H9 (cell line): ENCODE data around the gene CD9. TPM values are rescaled to one million over a fixed set of nuclear protein-coding genes. Genes with fewer than 3 reads are reported as not detected.

Experiments used
- DNase-seq: peaks from one replicate; pipeline ENCODE4 v3.0.0-alpha.2; 2017
- H2AFZ ChIP-seq: one replicate; pipeline ENCODE4 v1.6.1; 2013; ENCODE audit warnings: mild to moderate bottlenecking, low read length, control low read depth, moderate library complexity
- H2AK5ac ChIP-seq: 2 replicates; pipeline ENCODE4 v1.6.1; 2013; ENCODE audit warnings: low read length, control low read depth, mixed read lengths; ENCODE audit not compliant: insufficient read length
- H2BK120ac ChIP-seq: one replicate; pipeline ENCODE4 v1.6.1; 2013; ENCODE audit warnings: low read depth, mild to moderate bottlenecking, low read length, control low read depth, inconsistent platforms; ENCODE audit not compliant: poor library complexity, severe bottlenecking
- H2BK12ac ChIP-seq: 2 replicates; pipeline ENCODE4 v1.6.1; 2013; ENCODE audit warnings: low read length, control low read depth, mixed read lengths, low read depth; ENCODE audit not compliant: insufficient read length
- H2BK15ac ChIP-seq: 2 replicates; pipeline ENCODE4 v1.6.1; 2013; ENCODE audit warnings: low read depth, low read length, control low read depth
- H2BK20ac ChIP-seq: one replicate; pipeline ENCODE4 v1.6.1; 2013; ENCODE audit warnings: low read depth, mild to moderate bottlenecking, low read length, control low read depth, inconsistent platforms; ENCODE audit not compliant: poor library complexity, severe bottlenecking
- H2BK5ac ChIP-seq: 2 replicates; pipeline ENCODE4 v1.6.1; 2013; ENCODE audit warnings: low read length, control low read depth, mixed read lengths; ENCODE audit not compliant: insufficient read length
- H3K14ac ChIP-seq: 2 replicates; pipeline ENCODE4 v1.6.1; 2013; ENCODE audit warnings: low read length, control low read depth; ENCODE audit not compliant: insufficient read depth
- H3K18ac ChIP-seq: 2 replicates; pipeline ENCODE4 v1.6.1; 2013; ENCODE audit warnings: low read depth, mild to moderate bottlenecking, mixed read lengths, low read length, control low read depth; ENCODE audit not compliant: insufficient read length
- H3K23ac ChIP-seq: 2 replicates; pipeline ENCODE4 v1.6.1; 2013; ENCODE audit warnings: low read length, control low read depth, mixed read lengths, low read depth; ENCODE audit not compliant: insufficient read length
- H3K23me2 ChIP-seq: 2 replicates; pipeline ENCODE4 v1.6.1; 2013; ENCODE audit warnings: low read depth, mild to moderate bottlenecking, mixed read lengths, low read length, control low read depth; ENCODE audit not compliant: insufficient read length, poor library complexity, severe bottlenecking
- H3K27ac ChIP-seq: 2 replicates; pipeline ENCODE4 v1.5.1; 2013; ENCODE audit warnings: low read length, control low read depth, mixed read lengths, low read depth; ENCODE audit not compliant: insufficient read length
- H3K27me3 ChIP-seq: 2 replicates; pipeline ENCODE4 v1.6.1; 2013; ENCODE audit warnings: low read length, control low read depth, inconsistent platforms; ENCODE audit not compliant: insufficient read depth
- H3K4ac ChIP-seq: 2 replicates; pipeline ENCODE4 v1.6.1; 2013; ENCODE audit warnings: low read depth, mild to moderate bottlenecking, control low read depth, inconsistent platforms, low read length, moderate library complexity
- H3K4me1 ChIP-seq: 2 replicates; pipeline ENCODE4 v1.6.1; 2013; ENCODE audit warnings: low read length, control low read depth, inconsistent platforms; ENCODE audit not compliant: insufficient read depth
- H3K4me2 ChIP-seq: 2 replicates; pipeline ENCODE4 v1.6.1; 2013; ENCODE audit warnings: low read length, control low read depth, mixed read lengths; ENCODE audit not compliant: insufficient read length, insufficient read depth
- H3K56ac ChIP-seq: 2 replicates; pipeline ENCODE4 v1.6.1; 2013; ENCODE audit warnings: low read depth, mild to moderate bottlenecking, mixed read lengths, low read length, control low read depth; ENCODE audit not compliant: insufficient read length
- H3K79me1 ChIP-seq: 2 replicates; pipeline ENCODE4 v1.6.1; 2013; ENCODE audit warnings: low read depth, mild to moderate bottlenecking, moderate library complexity, low read length, control low read depth, inconsistent platforms; ENCODE audit not compliant: insufficient read depth, poor library complexity, severe bottlenecking
- H3K79me2 ChIP-seq: 2 replicates; pipeline ENCODE4 v1.6.1; 2013; ENCODE audit warnings: low read length, control low read depth, inconsistent platforms; ENCODE audit not compliant: insufficient read depth
- H3K9ac ChIP-seq: 2 replicates; pipeline ENCODE4 v1.6.1; 2013; ENCODE audit warnings: low read length, control low read depth, mixed read lengths; ENCODE audit not compliant: insufficient read length; ENCODE audit errors: extremely low read depth
- H3K9me3 ChIP-seq: one replicate; pipeline ENCODE4 v1.6.1; 2013; ENCODE audit warnings: low read depth, low read length, inconsistent platforms; ENCODE audit not compliant: control insufficient read depth
- H3T11ph ChIP-seq: one replicate; pipeline ENCODE4 v1.6.1; 2013; ENCODE audit warnings: mild to moderate bottlenecking, low read length, control low read depth, inconsistent platforms
- H4K20me1 ChIP-seq: one replicate; pipeline ENCODE4 v1.6.1; 2013; ENCODE audit not compliant: control insufficient read depth, insufficient read length, insufficient read depth
- H4K5ac ChIP-seq: 2 replicates; pipeline ENCODE4 v1.6.1; 2013; ENCODE audit warnings: low read depth, mild to moderate bottlenecking, mixed read lengths, low read length, control low read depth; ENCODE audit not compliant: insufficient read length
- H4K8ac ChIP-seq: replicated peaks from 2 replicates; pipeline ENCODE4 v1.6.1; 2013; ENCODE audit warnings: low read length, control low read depth, mixed read lengths, low read depth; ENCODE audit not compliant: insufficient read length
- H4K91ac ChIP-seq: 2 replicates; pipeline ENCODE4 v1.6.1; 2013; ENCODE audit warnings: low read depth, mild to moderate bottlenecking, moderate library complexity, mixed read lengths, low read length, control low read depth; ENCODE audit not compliant: insufficient read length
- H3K27ac Mint-ChIP-seq, 3 experiments: 2 replicates in 2 of 3; 3 replicates in 1 of 3; pipeline ENCODE4 v1.8.0; 2020 to 2021; ENCODE audit warnings: mixed read lengths in 3 of 3, mild to moderate bottlenecking in 1 of 3, moderate library complexity in 1 of 3
- H3K27me3 Mint-ChIP-seq: 2 replicates; pipeline ENCODE4 v1.8.0; 2021; ENCODE audit warnings: low read depth, mild to moderate bottlenecking, moderate library complexity, mixed read lengths
- H3K36me3 Mint-ChIP-seq, 3 experiments: 2 replicates in 2 of 3; 3 replicates in 1 of 3; pipeline ENCODE4 v1.8.0; 2020 to 2021; ENCODE audit warnings: low read depth in 3 of 3, mixed read lengths in 3 of 3; ENCODE audit not compliant: insufficient read depth in 1 of 3
- H3K4me1 Mint-ChIP-seq, 2 experiments: 2 replicates each; pipeline ENCODE4 v1.8.0; 2020; ENCODE audit warnings: mixed read lengths in 2 of 2
- H3K4me3 Mint-ChIP-seq, 2 experiments: 2 replicates in 1 of 2; 3 replicates in 1 of 2; pipeline ENCODE4 v1.8.0; 2020 to 2021; ENCODE audit warnings: mild to moderate bottlenecking in 2 of 2, mixed read lengths in 2 of 2, moderate library complexity in 1 of 2
- H3K9me3 Mint-ChIP-seq, 2 experiments: 2 replicates in 1 of 2; 3 replicates in 1 of 2; pipeline ENCODE4 v1.8.0; 2020; ENCODE audit warnings: mild to moderate bottlenecking in 2 of 2, mixed read lengths in 2 of 2, moderate library complexity in 1 of 2
- WGBS: extraction: QIAGEN DNeasy Blood & Tissue Kit; methylation state at CpG from one replicate; pipeline ENCODE4 v1.1.7; 2013; ENCODE audit warnings: missing lambda C conversion rate, low lambda C conversion rate, mixed read lengths; ENCODE audit not compliant: insufficient read length; ENCODE audit errors: extremely low coverage; 5-methylcytosine and 5-hydroxymethylcytosine counted together
- total RNA-seq: library from RNA; stranded (reverse); gene quantifications from 2 replicates; pipeline ENCODE4 v1.2.1, GENCODE V29; 2021
- TF ChIP-seq, protein P1 (sequence below): fragments of 200-600 bp; sonication (generic); conservative IDR thresholded peaks from 3 replicates; pipeline ENCODE4 v1.8.0; 2021; ENCODE audit warnings: antibody characterized with exemption, mild to moderate bottlenecking

Gene CD9
- total RNA-seq, 1 experiment from 2014 or later = 132 TPM

DNA sequence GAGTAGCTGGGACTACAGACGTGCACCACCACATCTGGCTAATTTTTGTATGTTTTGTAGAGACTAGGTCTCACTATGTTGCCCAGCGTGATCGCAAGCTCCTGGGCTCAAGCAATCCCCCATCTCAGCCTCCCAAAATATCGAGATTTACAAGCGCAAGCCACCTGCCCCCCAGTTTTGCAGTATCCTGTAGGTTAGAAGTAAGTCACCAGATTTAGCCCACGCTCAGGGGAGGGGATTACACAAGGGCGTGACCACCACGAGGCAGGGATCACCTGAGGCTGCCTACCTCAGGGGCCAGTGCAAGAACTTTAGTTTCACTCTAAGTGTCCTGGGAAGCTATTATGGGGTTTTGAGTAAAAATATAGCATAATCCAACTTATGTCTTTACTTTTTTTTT, 71.1 kb downstream of the CD9 start:
- Histone ChIP-seq H4K91ac (no peak overlapping the region), H3K18ac (no peak overlapping the region), H3K14ac (no peak overlapping the region), H3K4me2 (no peak overlapping the region), H2BK120ac (no peak overlapping the region), H3K27me3 (no peaks in the 10 kb centered on the region), H3K9ac (no peak overlapping the region), H3K9me3 (no peaks in the 10 kb centered on the region), H3K79me1 (no peaks in the 10 kb centered on the region), H4K20me1 (no peaks in the 10 kb centered on the region), H3K27ac (no peak overlapping the region), H4K5ac (no peak overlapping the region), H2AK5ac (no peak overlapping the region), H2BK20ac (no peak overlapping the region), H3K4me1 (peaks cover 13% of the 10 kb centered on the region), H3K23ac (no peak overlapping the region), H2BK15ac (no peak overlapping the region), H2BK5ac (no peak overlapping the region), H3K4ac (no peak overlapping the region), H3K79me2 (no peaks in the 10 kb centered on the region), H2AFZ (no peak overlapping the region), H3K56ac (no peak overlapping the region), H3T11ph (no peak overlapping the region), H2BK12ac (no peak overlapping the region), H4K8ac (no peak overlapping the region), H3K23me2 (no peaks in the 10 kb centered on the region)
- TF ChIP-seq, protein P1, sequence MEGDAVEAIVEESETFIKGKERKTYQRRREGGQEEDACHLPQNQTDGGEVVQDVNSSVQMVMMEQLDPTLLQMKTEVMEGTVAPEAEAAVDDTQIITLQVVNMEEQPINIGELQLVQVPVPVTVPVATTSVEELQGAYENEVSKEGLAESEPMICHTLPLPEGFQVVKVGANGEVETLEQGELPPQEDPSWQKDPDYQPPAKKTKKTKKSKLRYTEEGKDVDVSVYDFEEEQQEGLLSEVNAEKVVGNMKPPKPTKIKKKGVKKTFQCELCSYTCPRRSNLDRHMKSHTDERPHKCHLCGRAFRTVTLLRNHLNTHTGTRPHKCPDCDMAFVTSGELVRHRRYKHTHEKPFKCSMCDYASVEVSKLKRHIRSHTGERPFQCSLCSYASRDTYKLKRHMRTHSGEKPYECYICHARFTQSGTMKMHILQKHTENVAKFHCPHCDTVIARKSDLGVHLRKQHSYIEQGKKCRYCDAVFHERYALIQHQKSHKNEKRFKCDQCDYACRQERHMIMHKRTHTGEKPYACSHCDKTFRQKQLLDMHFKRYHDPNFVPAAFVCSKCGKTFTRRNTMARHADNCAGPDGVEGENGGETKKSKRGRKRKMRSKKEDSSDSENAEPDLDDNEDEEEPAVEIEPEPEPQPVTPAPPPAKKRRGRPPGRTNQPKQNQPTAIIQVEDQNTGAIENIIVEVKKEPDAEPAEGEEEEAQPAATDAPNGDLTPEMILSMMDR = no peak
- no CpG with 5 or more reads among the region's 8 CpGs for WGBS
- Mint-ChIP-seq H3K36me3 (no peaks in the 10 kb centered on the region), H3K4me3 (no peak overlapping the region; a peak in 1 of 5 replicates), H3K9me3 (no peaks in the 10 kb centered on the region), H3K27me3 (no peaks in the 10 kb centered on the region; the same call in 1 of the 2 replicates), H3K4me1 (peaks cover 42 to 58% of the 10 kb centered on the region in 2 experiments), H3K27ac (peak overlapping the region in 2 of 3 experiments; percentile 28 to 77; a peak in 1 of 7 replicates)
- DNase-seq = no peak
